Measurements from ENCODE around the gene TKT. TPM values are rescaled to one million over a fixed set of nuclear protein-coding genes. Genes with fewer than 3 reads are reported as not detected.

TKT gene
- total RNA-seq, 4 donors from 2014 or later = 97.3 to 338 (median 167) TPM

DNA sequence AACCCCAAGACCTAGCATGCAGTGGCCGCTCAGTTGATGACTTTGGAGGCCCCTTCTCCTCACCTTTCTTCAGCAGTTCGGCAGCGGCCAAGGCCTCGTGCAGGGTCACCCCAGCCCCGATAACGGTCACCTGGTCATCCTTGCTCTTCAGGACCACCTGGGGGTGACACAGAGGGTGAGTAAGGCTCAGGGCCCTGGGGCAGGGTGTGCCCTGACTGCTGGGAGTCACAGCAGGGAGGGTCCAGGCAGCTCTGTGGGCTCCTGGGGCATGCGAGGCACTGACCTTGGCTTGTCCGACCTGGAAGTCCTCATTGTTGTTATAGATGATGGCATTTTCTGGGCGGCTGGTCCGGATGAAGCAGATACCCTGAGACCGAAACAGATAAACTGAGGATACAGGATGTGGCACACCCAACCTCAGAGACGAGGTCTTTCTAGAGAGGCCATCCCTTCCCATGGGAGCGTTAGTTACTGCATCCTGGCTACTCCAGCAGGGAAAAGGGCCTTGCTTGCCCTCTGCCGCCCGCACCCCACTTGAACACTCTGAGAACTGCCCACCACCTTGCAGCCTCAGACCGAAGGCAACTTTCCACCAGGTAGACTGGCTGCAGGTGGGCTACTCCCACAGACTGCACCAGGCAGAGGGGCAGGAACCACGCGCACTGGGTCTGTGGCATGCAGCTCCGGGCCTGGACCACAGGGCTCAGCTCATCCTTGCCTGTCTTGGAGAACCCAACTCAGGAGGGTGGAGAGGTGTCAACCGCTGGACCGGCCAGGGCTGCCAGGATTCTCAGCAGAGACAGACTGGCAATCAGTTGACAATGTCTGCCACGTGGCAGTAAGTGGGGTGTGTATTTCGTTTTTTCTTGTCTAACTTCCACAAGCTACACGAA is 27.6 kb downstream of the TKT start:
- WGBS, 2 donors (ENCODE audit: low coverage in 1 of 2) = 87% methylated on average over 24 of the region's 24 CpGs; no CpG with 5 or more reads in 1 of the 2 donors
- Histone ChIP-seq H3K27me3 (no peaks in the 10 kb centered on the region), H3K27ac (no peak overlapping the region), H3K9me3 (no peaks in the 10 kb centered on the region), H3K36me3 (peaks cover 0 to 66% (median 32%) of the 10 kb centered on the region in 4 donors), H3K4me3 (no peak overlapping the region), H3K4me1 (no peaks in the 10 kb centered on the region)
- TF ChIP-seq POLR2A (IDR thresholded peaks at IDR 0.05) = no peak
- no peak for TF ChIP-seq POLR2AphosphoS5 (IDR thresholded peaks at IDR 0.05)
- TF ChIP-seq EP300 (IDR thresholded peaks at IDR 0.05; ENCODE audit: low read depth) = no peak
- TF ChIP-seq, protein P1, sequence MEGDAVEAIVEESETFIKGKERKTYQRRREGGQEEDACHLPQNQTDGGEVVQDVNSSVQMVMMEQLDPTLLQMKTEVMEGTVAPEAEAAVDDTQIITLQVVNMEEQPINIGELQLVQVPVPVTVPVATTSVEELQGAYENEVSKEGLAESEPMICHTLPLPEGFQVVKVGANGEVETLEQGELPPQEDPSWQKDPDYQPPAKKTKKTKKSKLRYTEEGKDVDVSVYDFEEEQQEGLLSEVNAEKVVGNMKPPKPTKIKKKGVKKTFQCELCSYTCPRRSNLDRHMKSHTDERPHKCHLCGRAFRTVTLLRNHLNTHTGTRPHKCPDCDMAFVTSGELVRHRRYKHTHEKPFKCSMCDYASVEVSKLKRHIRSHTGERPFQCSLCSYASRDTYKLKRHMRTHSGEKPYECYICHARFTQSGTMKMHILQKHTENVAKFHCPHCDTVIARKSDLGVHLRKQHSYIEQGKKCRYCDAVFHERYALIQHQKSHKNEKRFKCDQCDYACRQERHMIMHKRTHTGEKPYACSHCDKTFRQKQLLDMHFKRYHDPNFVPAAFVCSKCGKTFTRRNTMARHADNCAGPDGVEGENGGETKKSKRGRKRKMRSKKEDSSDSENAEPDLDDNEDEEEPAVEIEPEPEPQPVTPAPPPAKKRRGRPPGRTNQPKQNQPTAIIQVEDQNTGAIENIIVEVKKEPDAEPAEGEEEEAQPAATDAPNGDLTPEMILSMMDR (IDR thresholded peaks at IDR 0.05) = no peak
- in situ Hi-C loops (cut with MboI; ENCODE audit: low pct_ligation_motif_present in 1 of 4, low pct_unique_long_range_greater_than_20kb in 1 of 4, low sequenced_read_pairs in 3 of 4) (no loop called here), intact Hi-C loops (cut with DNase I; ENCODE audit: low total_unique reads) (no loop called here)
- no peak for DNase-seq

DNA sequence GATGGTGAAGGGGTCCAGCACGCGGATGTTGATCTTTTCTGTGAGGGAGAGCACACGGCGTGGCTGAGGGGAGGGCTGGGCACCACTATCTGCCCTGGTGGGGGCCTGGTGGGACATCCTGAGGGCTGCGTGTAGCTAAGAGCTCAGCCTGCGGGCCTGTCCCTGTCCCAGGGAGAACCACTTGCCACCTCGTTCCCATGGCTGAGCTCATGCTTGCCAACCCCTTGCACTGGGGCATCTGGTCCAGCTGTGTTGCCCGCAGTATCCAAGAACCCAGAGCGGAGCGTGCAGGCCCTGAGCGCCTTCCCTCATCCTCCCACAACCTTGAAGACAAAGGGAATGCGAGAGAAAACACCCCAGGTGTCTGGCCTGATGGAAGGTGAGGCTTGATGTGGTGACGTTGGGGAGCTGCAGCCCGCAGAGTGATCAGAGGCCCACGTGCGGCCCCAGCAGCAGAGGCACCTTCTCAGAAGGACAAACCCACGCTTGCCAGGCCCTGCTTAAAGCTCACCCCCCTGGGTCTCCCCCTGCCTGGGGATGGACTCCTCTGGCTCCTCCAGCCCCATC is 28.9 kb downstream of the TKT start:
- Histone ChIP-seq H3K9me3 (no peaks in the 10 kb centered on the region), H3K27ac (no peak overlapping the region), H3K27me3 (no peaks in the 10 kb centered on the region), H3K4me1 (no peaks in the 10 kb centered on the region), H3K4me3 (no peak overlapping the region), H3K36me3 (peaks cover 0 to 66% (median 32%) of the 10 kb centered on the region in 4 donors)
- 93% methylated on average over 15 of the region's 17 CpGs; no CpG with 5 or more reads in 1 of the 2 donors for whole genome bisulfite sequencing, 2 donors (ENCODE audit: low coverage in 1 of 2)
- intact Hi-C loops (cut with DNase I; ENCODE audit: low total_unique reads) = no loop called here
- no peak for TF ChIP-seq POLR2AphosphoS5 (IDR thresholded peaks at IDR 0.05)
- TF ChIP-seq EP300 (IDR thresholded peaks at IDR 0.05; ENCODE audit: low read depth) = no peak
- TF ChIP-seq, protein P1 (IDR thresholded peaks at IDR 0.05) = no peak
- no peak for TF ChIP-seq POLR2A (IDR thresholded peaks at IDR 0.05)
- in situ Hi-C loops (cut with MboI; ENCODE audit: low pct_ligation_motif_present in 1 of 4, low pct_unique_long_range_greater_than_20kb in 1 of 4, low sequenced_read_pairs in 3 of 4) = no loop called here
- no peak for DNase-seq

DNA sequence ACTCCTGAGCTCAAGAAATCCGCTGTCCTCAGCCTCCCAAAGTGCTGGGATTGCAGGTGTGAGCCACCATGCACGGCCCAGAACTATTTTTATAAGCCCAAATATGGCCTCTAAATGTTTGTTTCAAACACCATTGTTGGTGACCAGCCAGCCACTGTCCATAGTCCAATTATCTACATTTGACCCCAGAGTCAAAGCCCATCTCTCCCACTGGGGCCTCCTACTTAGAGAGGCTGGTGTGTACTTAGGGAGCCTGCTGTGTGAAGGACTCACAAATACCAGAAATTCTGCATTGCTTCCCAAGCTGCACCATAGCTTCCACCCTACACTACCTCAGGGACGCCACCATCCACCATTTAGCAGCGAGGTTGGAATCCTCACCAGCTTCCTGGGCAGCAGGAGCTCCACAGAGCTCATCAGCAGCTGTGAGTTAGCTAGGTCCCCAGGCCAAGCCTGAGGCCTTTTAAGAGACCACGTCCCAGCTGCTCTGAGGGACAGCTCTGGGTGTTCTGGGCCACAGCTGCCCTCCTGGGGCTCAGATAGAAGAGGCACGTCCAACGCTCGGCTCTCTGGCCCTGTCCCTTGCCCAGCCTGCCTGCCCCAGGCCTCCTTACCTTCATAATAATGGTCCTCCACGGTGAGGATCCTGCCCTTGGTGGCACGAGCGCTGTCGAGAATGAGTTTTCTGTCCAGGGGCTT is 29.5 kb downstream of the TKT start:
- no peak overlapping the region for H3K4me3 ChIP-seq
- peaks cover 0 to 63% (median 32%) of the 10 kb centered on the region in 4 donors for H3K36me3 ChIP-seq
- no peaks in the 10 kb centered on the region for H3K4me1 ChIP-seq
- DNase-seq = no peak
- intact Hi-C loops (cut with DNase I; ENCODE audit: low total_unique reads) (no loop called here), in situ Hi-C loops (cut with MboI; ENCODE audit: low pct_ligation_motif_present in 1 of 4, low pct_unique_long_range_greater_than_20kb in 1 of 4, low sequenced_read_pairs in 3 of 4) (no loop called here)
- no peaks in the 10 kb centered on the region for H3K9me3 ChIP-seq
- WGBS, 2 donors (ENCODE audit: low coverage in 1 of 2) = 86 to 100% methylated on average over 3 to 12 of the region's 12 CpGs
- no peaks in the 10 kb centered on the region for H3K27me3 ChIP-seq
- TF ChIP-seq, protein P1 (IDR thresholded peaks at IDR 0.05) = no peak
- TF ChIP-seq POLR2AphosphoS5 (IDR thresholded peaks at IDR 0.05) = no peak
- no peak for TF ChIP-seq EP300 (IDR thresholded peaks at IDR 0.05; ENCODE audit: low read depth)
- TF ChIP-seq POLR2A (IDR thresholded peaks at IDR 0.05) = no peak
- H3K27ac ChIP-seq = no peak overlapping the region

DNA sequence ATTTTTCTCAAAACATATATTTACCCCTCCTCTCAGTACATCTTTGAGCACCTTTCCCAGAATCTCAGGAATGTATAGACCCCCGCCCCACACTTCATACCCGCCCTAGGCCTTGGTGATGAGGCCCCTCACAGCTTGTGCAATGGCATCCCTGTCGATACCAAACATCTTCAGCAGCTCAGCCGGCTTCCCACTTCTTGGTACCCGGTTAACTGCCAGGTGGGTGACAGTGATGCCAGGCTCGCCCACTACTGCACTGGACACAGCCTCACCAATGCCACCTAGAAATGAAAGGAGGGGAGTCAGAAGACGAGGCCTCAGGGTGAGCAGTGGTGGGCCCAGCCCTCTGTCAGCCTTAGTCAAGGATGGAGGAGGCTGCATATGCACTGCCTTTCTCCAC is 30.2 kb downstream of the TKT start:
- in situ Hi-C loops (cut with MboI; ENCODE audit: low pct_ligation_motif_present in 1 of 4, low pct_unique_long_range_greater_than_20kb in 1 of 4, low sequenced_read_pairs in 3 of 4) = no loop called here

More for the DNA sequence above, 30.2 kb downstream of the TKT start:
- no peak for TF ChIP-seq POLR2AphosphoS5 (IDR thresholded peaks at IDR 0.05)
- TF ChIP-seq EP300 (IDR thresholded peaks at IDR 0.05; ENCODE audit: low read depth) = no peak
- TF ChIP-seq POLR2A (IDR thresholded peaks at IDR 0.05) = no peak
- TF ChIP-seq, protein P1 (IDR thresholded peaks at IDR 0.05) = no peak
- Histone ChIP-seq H3K27ac (no peak overlapping the region), H3K27me3 (no peaks in the 10 kb centered on the region), H3K4me1 (no peaks in the 10 kb centered on the region), H3K9me3 (no peaks in the 10 kb centered on the region), H3K4me3 (no peak overlapping the region), H3K36me3 (peaks cover 0 to 56% (median 31%) of the 10 kb centered on the region in 4 donors)
- no peak for DNase-seq
- intact Hi-C loops (cut with DNase I; ENCODE audit: low total_unique reads) = no loop called here
- WGBS, 2 donors (ENCODE audit: low coverage in 1 of 2) = 84% methylated on average over 7 of the region's 7 CpGs; no CpG with 5 or more reads in 1 of the 2 donors

All from transverse colon (tissue), 4 donors.